GM23248 (cell line): ENCODE results near the gene LTBP4. TPM values are rescaled to one million over a fixed set of nuclear protein-coding genes. Genes with fewer than 3 reads are reported as not detected.

ENCODE experiments used
- DNase-seq: peaks from one replicate; pipeline ENCODE4 v3.0.0-alpha.2; 2015
- H2AFZ ChIP-seq: fragments of 200-600 bp; sonication (generic); 2 replicates; pipeline ENCODE4 v1.6.1; 2016; ENCODE audit warnings: antibody characterized with exemption
- H3F3A ChIP-seq: fragments of 200-600 bp; sonication (generic); 2 replicates; pipeline ENCODE4 v1.6.1; 2016; ENCODE audit warnings: mild to moderate bottlenecking, antibody characterized with exemption, mixed run types; ENCODE audit not compliant: insufficient read depth
- H3K27ac ChIP-seq: fragments of 200-600 bp; sonication (generic); 2 replicates; pipeline ENCODE4 v1.5.1; 2016; ENCODE audit warnings: mild to moderate bottlenecking
- H3K27me3 ChIP-seq: fragments of 200-600 bp; sonication (generic); replicated peaks from 2 replicates; pipeline ENCODE4 v1.6.1; 2016; ENCODE audit warnings: mild to moderate bottlenecking; ENCODE audit not compliant: insufficient read depth
- H3K36me3 ChIP-seq: fragments of 200-600 bp; sonication (generic); 2 replicates; pipeline ENCODE4 v1.6.1; 2016; ENCODE audit warnings: low read depth, mild to moderate bottlenecking
- H3K4me1 ChIP-seq: fragments of 200-600 bp; sonication (generic); 2 replicates; pipeline ENCODE4 v1.6.1; 2016; ENCODE audit warnings: mild to moderate bottlenecking; ENCODE audit not compliant: insufficient read depth
- H3K4me2 ChIP-seq: fragments of 200-600 bp; sonication (generic); one replicate; pipeline ENCODE4 v1.6.1; 2016; ENCODE audit warnings: mild to moderate bottlenecking; ENCODE audit not compliant: unreplicated experiment
- H3K4me3 ChIP-seq: fragments of 200-600 bp; sonication (generic); 2 replicates; pipeline ENCODE4 v1.5.1; 2016; ENCODE audit warnings: mild to moderate bottlenecking
- H3K79me2 ChIP-seq: fragments of 200-600 bp; sonication (generic); 2 replicates; pipeline ENCODE4 v1.6.1; 2016; ENCODE audit warnings: mild to moderate bottlenecking; ENCODE audit not compliant: insufficient read depth
- H3K9ac ChIP-seq: fragments of 200-600 bp; sonication (generic); 2 replicates; pipeline ENCODE4 v1.6.1; 2016; ENCODE audit warnings: mild to moderate bottlenecking
- H3K9me2 ChIP-seq: fragments of 200-600 bp; sonication (generic); 2 replicates; pipeline ENCODE4 v1.6.1; 2016; ENCODE audit warnings: mixed run types, mild to moderate bottlenecking, moderate library complexity; ENCODE audit not compliant: insufficient read depth
- H3K9me3 ChIP-seq: fragments of 200-600 bp; sonication (generic); one replicate; pipeline ENCODE4 v1.6.1; 2017; ENCODE audit warnings: low read depth
- H4K20me1 ChIP-seq: fragments of 200-600 bp; sonication (generic); 2 replicates; pipeline ENCODE4 v1.6.0; 2016; ENCODE audit not compliant: insufficient read depth
- EZH2 ChIP-seq: fragments of 200-600 bp; sonication (generic); IDR thresholded peaks from 2 replicates; pipeline ENCODE4 v1.6.1; 2018; ENCODE audit warnings: antibody characterized with exemption, mild to moderate bottlenecking; ENCODE audit not compliant: insufficient read depth, poor library complexity, severe bottlenecking
- EZH2phosphoT487 ChIP-seq: fragments of 200-600 bp; sonication (generic); IDR thresholded peaks from 2 replicates; pipeline ENCODE4 v1.6.1; 2018; ENCODE audit warnings: antibody characterized with exemption, moderate library complexity, mild to moderate bottlenecking, low read depth; ENCODE audit not compliant: insufficient read depth
- WGBS, 2 experiments: methylation state at CpG; one replicate each; pipeline ENCODE4 v1.1.6; 2015 to 2017; ENCODE audit warnings: low lambda C conversion rate in 2 of 2, low coverage in 1 of 2; ENCODE audit errors: missing lambda C conversion rate in 2 of 2; 5-methylcytosine and 5-hydroxymethylcytosine counted together
- in situ Hi-C: fragments of 300-500 bp; cut with MboI; formaldehyde crosslinking; loops from 2 replicates; pipeline ENCODE4 v1.15.0; 2020
- polyA plus RNA-seq: library from polyadenylated mRNA; unstranded; fragments of >200 nt; fragmentation: Nextera tagmentation; extraction: Ambion mirVana; gene quantifications from 2 replicates; pipeline ENCODE4 v1.2.1, GENCODE V29; 2016
- total RNA-seq: library from RNA; depleted of rRNA; stranded (reverse); fragments of >200 nt; shearing (Covaris generic); gene quantifications from 2 replicates; pipeline ENCODE4 v1.2.3, GENCODE V29; 2014

The LTBP4 gene
- total and polyA plus RNA-seq, 2 experiments from 2014 or later, result 18.0 to 47.2 TPM

DNA sequence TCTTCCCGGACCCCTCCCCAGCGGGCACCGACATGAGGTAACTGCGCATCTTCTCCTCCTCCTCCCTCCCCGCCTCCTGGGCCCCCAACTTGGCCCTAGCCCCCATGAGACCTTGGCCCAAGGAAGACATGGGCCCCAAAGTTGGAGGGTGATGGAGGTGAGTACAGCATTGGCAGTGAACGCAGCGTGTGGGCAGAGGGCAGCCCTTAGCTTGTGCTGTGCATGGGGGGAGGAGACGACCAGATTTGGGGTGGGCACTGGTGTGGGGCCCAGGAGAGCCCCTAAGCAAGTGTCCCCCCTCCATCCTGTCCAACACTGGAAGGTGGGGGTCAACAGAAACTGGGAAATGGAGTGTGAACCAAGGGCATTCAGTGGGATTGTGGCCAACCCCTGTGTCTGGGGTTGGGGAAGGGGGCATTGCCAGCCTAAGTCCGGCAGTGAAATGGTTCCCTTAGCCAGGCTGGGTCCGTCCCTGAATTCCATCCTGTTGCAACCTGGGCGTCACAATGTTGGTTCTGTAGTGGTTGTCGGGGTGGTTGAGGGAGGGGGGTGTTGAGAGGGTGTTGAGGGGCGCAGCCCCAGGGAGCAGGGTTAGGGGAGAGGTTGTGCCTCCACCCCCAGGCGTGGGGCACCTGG lies 65.8 kb downstream of the LTBP4 start:
- no peaks in the 10 kb centered on the region for H3K9me2 ChIP-seq
- TF ChIP-seq EZH2phosphoT487 (no peak), EZH2 (no peak)
- no peak for DNase-seq
- no peaks in the 10 kb centered on the region for H3K9me3 ChIP-seq
- in situ Hi-C loops, result loop anchor here (25.0 kb wide), 1 partner anchor 470 kb away; no protein-coding TSS in a partner anchor
- 77 to 86% methylated on average over 12 to 14 of the region's 14 CpGs for WGBS, 2 experiments
- no peaks in the 10 kb centered on the region for H4K20me1 ChIP-seq
- H3K9ac ChIP-seq, result no peak overlapping the region
- peaks cover 41% of the 10 kb centered on the region for H3F3A ChIP-seq
- peaks cover 17% of the 10 kb centered on the region for H3K4me1 ChIP-seq
- no peak overlapping the region for H3K4me3 ChIP-seq
- H3K79me2 ChIP-seq, result no peaks in the 10 kb centered on the region
- peak overlapping the region; percentile 35; the same call in 1 of the 2 replicates for H3K27ac ChIP-seq
- H3K27me3 ChIP-seq, result no peaks in the 10 kb centered on the region
- no peak overlapping the region for H3K4me2 ChIP-seq
- H3K36me3 ChIP-seq, result peaks cover 27% of the 10 kb centered on the region; the same call in 1 of the 2 replicates
- H2AFZ ChIP-seq, result no peak overlapping the region

DNA sequence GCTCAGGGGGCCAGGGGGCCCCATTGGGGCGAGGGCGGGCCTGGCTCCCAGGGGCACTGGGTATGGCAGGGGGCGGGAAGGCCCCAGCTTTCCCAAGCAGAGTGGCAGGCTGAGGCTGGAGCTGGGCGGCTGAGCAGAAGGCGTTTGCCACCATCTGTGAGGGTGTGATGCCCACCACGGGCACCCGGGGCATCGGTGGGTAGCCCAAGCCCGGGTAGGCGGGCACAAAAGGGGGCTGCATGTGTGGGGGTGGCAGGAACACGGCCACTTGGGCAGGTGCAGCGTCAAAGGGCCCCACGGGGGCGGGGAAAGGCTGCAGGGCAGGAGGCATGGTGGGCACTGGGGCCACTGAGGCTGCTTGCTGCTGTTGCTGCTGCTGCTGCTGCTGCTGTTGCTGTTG lies 66.4 kb downstream of the LTBP4 start:
- in situ Hi-C loops, result loop anchor here (25.0 kb wide), 1 partner anchor 470 kb away; no protein-coding TSS in a partner anchor
- peaks cover 41% of the 10 kb centered on the region for H3F3A ChIP-seq
- H2AFZ ChIP-seq, result no peak overlapping the region
- peaks cover 17% of the 10 kb centered on the region for H3K4me1 ChIP-seq
- H3K4me2 ChIP-seq, result no peak overlapping the region
- TF ChIP-seq EZH2, result no peak
- TF ChIP-seq EZH2phosphoT487, result no peak
- no peak overlapping the region for H3K4me3 ChIP-seq
- H3K9me3 ChIP-seq, result no peaks in the 10 kb centered on the region
- WGBS, 2 experiments, result 89 to 93% methylated on average over 9 to 13 of the region's 14 CpGs
- no peaks in the 10 kb centered on the region for H3K27me3 ChIP-seq
- no peak for DNase-seq
- no peaks in the 10 kb centered on the region for H4K20me1 ChIP-seq
- H3K9me2 ChIP-seq, result no peaks in the 10 kb centered on the region
- H3K36me3 ChIP-seq, result peaks cover 34% of the 10 kb centered on the region
- no peak overlapping the region for H3K27ac ChIP-seq
- H3K79me2 ChIP-seq, result no peaks in the 10 kb centered on the region
- no peak overlapping the region for H3K9ac ChIP-seq

DNA sequence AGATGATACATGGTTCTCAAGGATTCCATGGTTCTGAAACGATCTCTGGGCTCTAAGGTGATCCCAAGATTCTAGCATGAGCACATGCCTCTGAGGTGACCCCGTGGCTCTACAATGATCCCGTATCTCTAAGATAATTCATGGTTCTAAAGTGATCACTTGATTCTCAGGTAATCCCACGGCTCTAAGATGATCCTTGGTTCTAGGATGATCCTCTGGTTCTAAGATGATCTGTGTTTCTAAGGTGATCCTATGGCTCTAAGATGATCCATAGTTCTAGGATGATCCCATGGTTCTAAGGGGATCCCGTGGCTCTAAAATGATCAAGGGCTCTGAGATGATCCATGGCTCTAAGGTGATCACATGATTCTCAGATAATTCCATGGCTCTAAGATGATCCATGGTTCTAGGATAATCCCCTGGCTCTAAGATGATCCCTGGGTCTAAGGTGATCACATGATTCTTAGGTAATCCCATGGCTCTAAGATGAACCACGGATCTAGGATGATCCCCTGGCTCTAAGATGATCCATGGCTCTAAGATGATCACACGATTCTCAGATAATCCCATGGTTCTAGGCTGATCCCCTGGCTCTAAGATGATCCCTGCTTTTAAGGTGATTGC lies 67.9 kb downstream of the LTBP4 start:
- Histone ChIP-seq H3K9ac (no peak overlapping the region), H3F3A (peaks cover 38% of the 10 kb centered on the region), H2AFZ (no peak overlapping the region), H3K27ac (no peak overlapping the region), H3K4me3 (no peak overlapping the region), H4K20me1 (no peaks in the 10 kb centered on the region), H3K27me3 (no peaks in the 10 kb centered on the region), H3K79me2 (no peaks in the 10 kb centered on the region), H3K9me2 (no peaks in the 10 kb centered on the region), H3K4me2 (no peak overlapping the region), H3K36me3 (peaks cover 41% of the 10 kb centered on the region), H3K4me1 (peaks cover 11% of the 10 kb centered on the region), H3K9me3 (no peaks in the 10 kb centered on the region)
- WGBS, 2 experiments, result 88 to 90% methylated on average over 7 of the region's 7 CpGs
- TF ChIP-seq EZH2 (no peak), EZH2phosphoT487 (no peak)
- in situ Hi-C loops, result loop anchor here (25.0 kb wide), 1 partner anchor 468 kb away; no protein-coding TSS in a partner anchor
- DNase-seq, result no peak

DNA sequence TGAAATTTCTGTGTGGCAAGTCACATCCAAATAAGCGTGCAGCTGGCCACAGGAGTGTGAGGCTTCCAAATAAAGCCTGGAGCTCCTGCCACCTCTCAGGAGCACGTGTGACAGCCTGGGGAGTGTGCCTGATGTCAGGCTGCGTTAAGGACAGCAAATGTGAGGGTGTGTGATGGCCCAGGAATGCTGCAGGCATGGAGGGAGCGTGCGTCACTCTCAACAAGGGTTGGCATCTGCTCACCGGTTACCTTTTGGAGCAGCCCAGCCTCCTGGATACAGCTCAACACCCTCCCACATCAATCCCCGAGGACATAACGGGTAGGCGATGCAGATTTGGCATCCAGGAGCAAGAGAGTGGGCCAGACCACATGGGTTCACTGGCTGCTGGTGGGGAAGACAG lies 70.2 kb downstream of the LTBP4 start:
- Histone ChIP-seq H3F3A (peaks cover 23% of the 10 kb centered on the region; the same call in 1 of the 2 replicates), H4K20me1 (no peaks in the 10 kb centered on the region), H2AFZ (no peak overlapping the region), H3K27ac (no peak overlapping the region), H3K9ac (no peak overlapping the region), H3K79me2 (no peaks in the 10 kb centered on the region), H3K9me3 (no peaks in the 10 kb centered on the region), H3K4me1 (peaks cover 8% of the 10 kb centered on the region), H3K4me3 (no peak overlapping the region), H3K27me3 (no peaks in the 10 kb centered on the region), H3K9me2 (no peaks in the 10 kb centered on the region), H3K36me3 (peaks cover 56% of the 10 kb centered on the region), H3K4me2 (no peak overlapping the region)
- no peak for DNase-seq
- WGBS, 2 experiments, result 62% methylated on average over 9 of the region's 9 CpGs
- no peak for TF ChIP-seq EZH2phosphoT487
- TF ChIP-seq EZH2, result no peak
- in situ Hi-C loops, result loop anchor here (25.0 kb wide), 1 partner anchor 466 kb away; no protein-coding TSS in a partner anchor
